Heart left ventricle (tissue), 16 donors: Measurements from ENCODE around the gene CFLAR. TPM values are rescaled to one million over a fixed set of nuclear protein-coding genes. Genes with fewer than 3 reads are reported as not detected.

Experiments used
- ATAC-seq, 4 donors: fragments of 200-7000 bp; cut with Tn5 transposase; one replicate each; pipeline ENCODE4 v1.9.1; 2020 to 2022; ENCODE audit warnings: moderate library complexity in 4 of 4, mild to moderate bottlenecking in 3 of 4, moderate number of reproducible peaks in 1 of 4
- DNase-seq, 5 donors: peaks; one replicate each; pipeline ENCODE4 v3.0.0-alpha.2; 2020
- H3K27ac ChIP-seq, 12 donors: fragments of 200-600 bp; sonication (generic) in 4 of 12; one replicate each; pipeline versions ENCODE4 v1.5.0 to v1.8.0; 2016 to 2022; ENCODE audit warnings: mild to moderate bottlenecking in 2 of 12
- H3K27me3 ChIP-seq, 9 donors: fragments of 200-600 bp; sonication (generic) in 2 of 9; one replicate each; pipeline versions ENCODE4 v1.5.1 to v1.8.0; 2016 to 2022; ENCODE audit warnings: mild to moderate bottlenecking in 3 of 9
- H3K36me3 ChIP-seq, 9 donors: fragments of 200-600 bp; sonication (generic) in 2 of 9; one replicate each; pipeline versions ENCODE4 v1.5.0 to v1.8.0; 2018 to 2022; ENCODE audit warnings: mild to moderate bottlenecking in 2 of 9
- H3K4me1 ChIP-seq, 12 donors: fragments of 200-600 bp; sonication (generic) in 4 of 12; one replicate each; pipeline versions ENCODE4 v1.5.0 to v1.8.0; 2016 to 2022; ENCODE audit warnings: mild to moderate bottlenecking in 3 of 12
- H3K4me3 ChIP-seq, 12 donors: fragments of 200-600 bp; sonication (generic) in 4 of 12; one replicate each; pipeline versions ENCODE4 v1.5.0 to v1.8.0; 2017 to 2022; ENCODE audit warnings: mild to moderate bottlenecking in 9 of 12, moderate library complexity in 4 of 12
- H3K9me3 ChIP-seq, 12 donors: fragments of 200-600 bp; sonication (generic) in 4 of 12; one replicate each; pipeline versions ENCODE4 v1.5.0 to v1.8.0; 2016 to 2022; ENCODE audit warnings: mild to moderate bottlenecking in 1 of 12
- CTCF ChIP-seq, 12 donors: fragments of 200-600 bp; sonication (generic) in 4 of 12; IDR thresholded peaks; one replicate each; pipeline versions ENCODE4 v1.5.0 to v1.8.0; 2018 to 2022; ENCODE audit warnings: antibody characterized with exemption in 12 of 12, mild to moderate bottlenecking in 5 of 12
- POLR2A ChIP-seq, 2 donors: fragments of 450-650 bp; IDR thresholded peaks; one replicate each; pipeline ENCODE4 v1.6.1; 2017; ENCODE audit warnings: antibody characterized with exemption in 2 of 2, mild to moderate bottlenecking in 2 of 2, moderate library complexity in 2 of 2
- WGBS, 4 donors: extraction: QIAGEN DNeasy Blood & Tissue Kit in 2 of 4; methylation state at CpG; one replicate each; pipeline versions ENCODE4 v1.1.5 to v1.1.7; 2013 to 2018; 5-methylcytosine and 5-hydroxymethylcytosine counted together
- intact Hi-C, 10 donors: fragments of 100-400 bp; cut with DNase I; formaldehyde crosslinking; loops; one replicate each; pipeline versions ENCODE4 v1.11.1 to v1.14.2; 2022
- polyA plus RNA-seq, 2 donors: library from polyadenylated mRNA; stranded (reverse); fragments of 200-250 nt; gene quantifications; one replicate each; pipeline ENCODE4 v1.2.3, GENCODE V29; 2013
- total RNA-seq, 9 donors: library from RNA; depleted of rRNA in 2 of 9; stranded (reverse); fragments of >200 nt in 2 of 9; fragmentation: NEBNext Ultra II Directional in 3 of 9; extraction: Animal tissue kit (Norgen Biotek cat#: 25700) in 3 of 9; gene quantifications; one replicate each; pipeline versions ENCODE4 v1.1.0 to v1.2.4, GENCODE V29; 2016 to 2023
- donor health status: ischemic (EF 13 %, LVEDD 7.1; RV severe dilation, severe dysfunction).
- donor health status: healthy with polysubstance abuse.
- donor health status: DM: no; HTN: yes; CAD: no.
- donor health status: DM: no; HTN: no; CAD: no.
- donor health status: ischemic (EF 25% LVEDD 6.9; RV normal size, moderate dysfunction).
- donor health status: ischemic (EF 25% LVEDD 5.7; RV mildly dilated, moderate dysfunction).
- donor health status: healthy.
- donor health status: DM: yes; HTN: yes; CAD: no.
- donor health status: ischemic (EF 35%, LVEDD 5.7; RV mildly dilated, moderate dysfunction).
- donor health status: nonischemic (EF 11% LVEDD 7.7; RV severe dilation, severe dysfunction).
- donor health status: DM: yes; HTN: yes; CAD: no.
- donor health status: PGD.
- donor health status: ischemic (EF 29% LVEDD 5.4; RV normal size, mild dysfunction).
- donor health status: nonischemic (EF 23%, LVEDD 6.1; RV moderate dilation, normal function).

CFLAR gene
- total and polyA plus RNA-seq, 11 donors, result 120 to 279 (median 214) TPM

GRCh38 chr2:201126308-201127151, 10.6 kb downstream of the CFLAR start:
- TF ChIP-seq CTCF (IDR thresholded peaks at IDR 0.05) (no peak), POLR2A (IDR thresholded peaks at IDR 0.05) (no peak)
- peak overlapping the region; percentile 94 to 100 (median 99) for H3K27ac ChIP-seq
- no peak for DNase-seq
- H3K27me3 ChIP-seq, result no peaks in the 10 kb centered on the region
- intact Hi-C loops, result no loop called here
- H3K36me3 ChIP-seq, result peaks cover 0 to 40% (median 10%) of the 10 kb centered on the region in 9 donors
- no peaks in the 10 kb centered on the region for H3K9me3 ChIP-seq
- H3K4me3 ChIP-seq, result peak overlapping the region in 9 of 12 donors; percentile 20 to 96 (median 41)
- WGBS, 4 donors, result 4 to 8% (median 5%) methylated on average over 9 of the region's 9 CpGs
- peak in 3 of 4 donors; percentile 2 to 10 (median 5) for ATAC-seq
- peaks cover 33 to 100% (median 97%) of the 10 kb centered on the region in 12 donors for H3K4me1 ChIP-seq

- 16 to 33% (median 21%) methylated on average over 2 of the region's 2 CpGs for WGBS, 4 donors
- Histone ChIP-seq H3K36me3 (peaks cover 0 to 40% (median 10%) of the 10 kb centered on the region in 9 donors), H3K27me3 (no peaks in the 10 kb centered on the region), H3K4me3 (peak overlapping the region in 9 of 12 donors; percentile 20 to 96 (median 41)), H3K9me3 (no peaks in the 10 kb centered on the region), H3K27ac (peak overlapping the region; percentile 94 to 100 (median 99)), H3K4me1 (peaks cover 32 to 100% (median 98%) of the 10 kb centered on the region in 12 donors)
- TF ChIP-seq POLR2A (IDR thresholded peaks at IDR 0.05), result no peak
- TF ChIP-seq CTCF (IDR thresholded peaks at IDR 0.05), result no peak
- DNase-seq (no peak), ATAC-seq (no peak)
- intact Hi-C loops, result no loop called here
These were observed 11.2 kb downstream of the CFLAR start for GRCh38 chr2:201127152-201127511.

- peak; percentile 16 to 40 (median 29) for ATAC-seq
- Histone ChIP-seq H3K9me3 (no peaks in the 10 kb centered on the region), H3K4me3 (peak overlapping the region in 9 of 12 donors; percentile 20 to 96 (median 41)), H3K27ac (peak overlapping the region; percentile 94 to 100 (median 99)), H3K27me3 (no peaks in the 10 kb centered on the region), H3K4me1 (peaks cover 32 to 100% (median 98%) of the 10 kb centered on the region in 12 donors), H3K36me3 (peaks cover 0 to 38% (median 10%) of the 10 kb centered on the region in 9 donors)
- WGBS, 4 donors, result 5 to 11% (median 8%) methylated on average over 5 of the region's 5 CpGs
- TF ChIP-seq CTCF (IDR thresholded peaks at IDR 0.05) (no peak), POLR2A (IDR thresholded peaks at IDR 0.05) (peak in 1 of 2 donors; percentile 41)
- intact Hi-C loops, result no loop called here
- DNase-seq, result peak in 2 of 5 donors; percentile 44 to 51
These were observed 11.6 kb downstream of the CFLAR start for GRCh38 chr2:201127570-201127969.

GRCh38 chr2:201128033-201128432, 12.1 kb downstream of the CFLAR start:
- Histone ChIP-seq H3K4me1 (peaks cover 32 to 100% (median 98%) of the 10 kb centered on the region in 12 donors), H3K4me3 (peak overlapping the region in 9 of 12 donors; percentile 20 to 96 (median 41)), H3K27ac (peak overlapping the region; percentile 94 to 100 (median 99)), H3K9me3 (no peaks in the 10 kb centered on the region), H3K36me3 (peaks cover 0 to 38% (median 14%) of the 10 kb centered on the region in 9 donors), H3K27me3 (no peaks in the 10 kb centered on the region)
- 24 to 44% (median 29%) methylated on average over 1 of the region's 1 CpG for WGBS, 4 donors
- TF ChIP-seq CTCF (IDR thresholded peaks at IDR 0.05) (no peak), POLR2A (IDR thresholded peaks at IDR 0.05) (no peak)
- DNase-seq (no peak), ATAC-seq (no peak)
- intact Hi-C loops, result no loop called here
